ENCODE measurements around the gene HNMT.

HNMT gene

GRCh38 chr2:137998503-137998902 is 34.2 kb downstream of the HNMT start:
- no peak for DNase-seq (ENCODE audit: low read depth in 1 of 2, low spot score in 1 of 2)
- H3K27ac ChIP-seq (replicated peaks), result no peak overlapping the region
- H3K27me3 ChIP-seq (ENCODE audit: insufficient read depth, poor library complexity, severe bottlenecking), result peaks cover 2% of the 10 kb centered on the region
- H3K4me3 ChIP-seq (replicated peaks; ENCODE audit: insufficient read depth, low read length), result no peak overlapping the region
- TF ChIP-seq POLR2AphosphoS5 (IDR thresholded peaks at IDR 0.05; ENCODE audit: low read depth) (no peak), SPI1 (IDR thresholded peaks at IDR 0.05; ENCODE audit: borderline replicate concordance, low read depth) (no peak), GABPA (IDR thresholded peaks at IDR 0.05; ENCODE audit: low read depth) (no peak), REST (IDR thresholded peaks at IDR 0.05; ENCODE audit: insufficient replicate concordance, low read depth) (no peak), CTCF (IDR thresholded peaks at IDR 0.05; ENCODE audit: insufficient read depth, low read length) (no peak)

- no peak overlapping the region for H3K27ac ChIP-seq (replicated peaks)
- peaks cover 2% of the 10 kb centered on the region for H3K27me3 ChIP-seq (ENCODE audit: insufficient read depth, poor library complexity, severe bottlenecking)
- DNase-seq (ENCODE audit: low read depth in 1 of 2, low spot score in 1 of 2), result no peak
- TF ChIP-seq REST (IDR thresholded peaks at IDR 0.05; ENCODE audit: insufficient replicate concordance, low read depth) (no peak), CTCF (IDR thresholded peaks at IDR 0.05; ENCODE audit: insufficient read depth, low read length) (no peak)
- no peak overlapping the region for H3K4me3 ChIP-seq (replicated peaks; ENCODE audit: insufficient read depth, low read length)
Observed at GRCh38 chr2:137999273-137999672, 35.0 kb downstream of the HNMT start.

GRCh38 chr2:138000009-138000408 is 35.7 kb downstream of the HNMT start:
- H3K4me3 ChIP-seq (replicated peaks; ENCODE audit: insufficient read depth, low read length), result no peak overlapping the region
- DNase-seq (ENCODE audit: low read depth in 1 of 2, low spot score in 1 of 2), result no peak
- TF ChIP-seq POLR2AphosphoS5 (IDR thresholded peaks at IDR 0.05; ENCODE audit: low read depth), result no peak
- TF ChIP-seq GABPA (IDR thresholded peaks at IDR 0.05; ENCODE audit: low read depth), result no peak
- no peak for TF ChIP-seq SPI1 (IDR thresholded peaks at IDR 0.05; ENCODE audit: borderline replicate concordance, low read depth)
- no peak for TF ChIP-seq CTCF (IDR thresholded peaks at IDR 0.05; ENCODE audit: insufficient read depth, low read length)
- TF ChIP-seq REST (IDR thresholded peaks at IDR 0.05; ENCODE audit: insufficient replicate concordance, low read depth), result no peak
- H3K27ac ChIP-seq (replicated peaks), result no peak overlapping the region
- no peaks in the 10 kb centered on the region for H3K27me3 ChIP-seq (ENCODE audit: insufficient read depth, poor library complexity, severe bottlenecking)

All from HL-60 (cell line).